GM12874 (cell line): Measurements from ENCODE around the gene USP21.

Experiments
- CTCF ChIP-seq: IDR thresholded peaks from 2 replicates; pipeline ENCODE4 v1.5.1; 2011; ENCODE audit warnings: low read depth, mild to moderate bottlenecking, control low read depth, low read length, moderate library complexity; ENCODE audit not compliant: insufficient read depth

USP21 gene

GRCh38 chr1:161201836-161202712, 42.8 kb downstream of the USP21 start, which contains the start of gene NDUFS2:
Gene NDUFS2 (plus strand): TSS chr1:161202367. CDS start chr1:161202386, 19 bp downstream.
- TF ChIP-seq CTCF, result 0 out of 2 replicates have a peak, but pooled peaks have one; percentile 24

- no peak for TF ChIP-seq CTCF
These were observed 47.3 kb downstream of the USP21 start for GRCh38 chr1:161206411-161207140.

GRCh38 chr1:161207173-161207572, 47.9 kb downstream of the USP21 start:
- no peak for TF ChIP-seq CTCF

- TF ChIP-seq CTCF, result peak; percentile 89
These were observed 50.6 kb downstream of the USP21 start for GRCh38 chr1:161209790-161210409.

GRCh38 chr1:161214369-161214768, 55.1 kb downstream of the USP21 start:
- no peak for TF ChIP-seq CTCF

- no peak for TF ChIP-seq CTCF
These were observed 55.8 kb downstream of the USP21 start, which contains the start of gene FCER1G for GRCh38 chr1:161215076-161215475. Gene FCER1G (plus strand): TSS chr1:161215295. CDS start chr1:161215322, 27 bp downstream.
